Mammary epithelial cell (primary cell): ENCODE data around the gene TUBA3E.
"Not testable (repeated sequence)": the region's sequence is repeated elsewhere in the genome, so short reads cannot be mapped to it uniquely, and the experiment has no call there.

ENCODE experiments used
- EZH2 ChIP-seq: IDR thresholded peaks from 2 replicates; pipeline ENCODE4 v1.6.1; 2012; ENCODE audit warnings: low read length, inconsistent platforms, borderline replicate concordance
- TF ChIP-seq, protein P1 (sequence below), 2 donors: IDR thresholded peaks in 1 of 2; conservative IDR thresholded peaks in 1 of 2; 2 replicates each; pipeline ENCODE4 v1.5.1; 2011 to 2012; ENCODE audit warnings: inconsistent platforms in 2 of 2, low read length in 2 of 2, mild to moderate bottlenecking in 2 of 2, control low read depth in 1 of 2, low read depth in 1 of 2; ENCODE audit not compliant: insufficient read depth in 1 of 2; ENCODE audit errors: extremely low read depth in 1 of 2

DNA sequence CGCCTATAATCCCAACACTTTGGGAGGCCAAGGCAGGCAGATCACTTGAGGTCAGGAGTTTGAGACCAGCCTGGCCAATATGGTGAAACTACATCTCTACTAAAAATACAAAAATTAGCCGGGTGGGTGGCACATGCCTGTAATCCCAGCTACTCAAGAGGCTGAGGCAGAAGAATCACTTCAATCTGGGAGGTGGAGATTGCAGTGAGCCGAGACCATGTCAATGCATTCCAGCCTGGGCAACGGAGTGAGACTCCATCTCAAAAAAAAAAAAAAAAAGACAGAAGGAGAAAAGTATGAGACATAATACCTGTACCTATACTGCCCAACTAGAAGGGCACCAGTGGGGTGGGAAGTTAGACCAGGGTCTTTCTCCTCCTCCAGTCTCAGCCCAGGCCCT, 38.9 kb downstream of the TUBA3E start:
- TF ChIP-seq, protein P1, sequence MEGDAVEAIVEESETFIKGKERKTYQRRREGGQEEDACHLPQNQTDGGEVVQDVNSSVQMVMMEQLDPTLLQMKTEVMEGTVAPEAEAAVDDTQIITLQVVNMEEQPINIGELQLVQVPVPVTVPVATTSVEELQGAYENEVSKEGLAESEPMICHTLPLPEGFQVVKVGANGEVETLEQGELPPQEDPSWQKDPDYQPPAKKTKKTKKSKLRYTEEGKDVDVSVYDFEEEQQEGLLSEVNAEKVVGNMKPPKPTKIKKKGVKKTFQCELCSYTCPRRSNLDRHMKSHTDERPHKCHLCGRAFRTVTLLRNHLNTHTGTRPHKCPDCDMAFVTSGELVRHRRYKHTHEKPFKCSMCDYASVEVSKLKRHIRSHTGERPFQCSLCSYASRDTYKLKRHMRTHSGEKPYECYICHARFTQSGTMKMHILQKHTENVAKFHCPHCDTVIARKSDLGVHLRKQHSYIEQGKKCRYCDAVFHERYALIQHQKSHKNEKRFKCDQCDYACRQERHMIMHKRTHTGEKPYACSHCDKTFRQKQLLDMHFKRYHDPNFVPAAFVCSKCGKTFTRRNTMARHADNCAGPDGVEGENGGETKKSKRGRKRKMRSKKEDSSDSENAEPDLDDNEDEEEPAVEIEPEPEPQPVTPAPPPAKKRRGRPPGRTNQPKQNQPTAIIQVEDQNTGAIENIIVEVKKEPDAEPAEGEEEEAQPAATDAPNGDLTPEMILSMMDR (conservative IDR thresholded peaks at IDR 0.05 in 1 of 2, IDR thresholded peaks at IDR 0.05 in 1 of 2; ENCODE audit: extremely low read depth in 1 of 2, insufficient read depth in 1 of 2, low read depth in 1 of 2, low read length in 2 of 2): not testable (repeated sequence)
- TF ChIP-seq EZH2: not testable (repeated sequence)
